ENCODE results near the gene AGPAT1.
"Not testable (repeated sequence)": the region's sequence is repeated elsewhere in the genome, so short reads cannot be mapped to it uniquely, and the experiment has no call there.

Gene AGPAT1, protein sequence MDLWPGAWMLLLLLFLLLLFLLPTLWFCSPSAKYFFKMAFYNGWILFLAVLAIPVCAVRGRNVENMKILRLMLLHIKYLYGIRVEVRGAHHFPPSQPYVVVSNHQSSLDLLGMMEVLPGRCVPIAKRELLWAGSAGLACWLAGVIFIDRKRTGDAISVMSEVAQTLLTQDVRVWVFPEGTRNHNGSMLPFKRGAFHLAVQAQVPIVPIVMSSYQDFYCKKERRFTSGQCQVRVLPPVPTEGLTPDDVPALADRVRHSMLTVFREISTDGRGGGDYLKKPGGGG

DNA sequence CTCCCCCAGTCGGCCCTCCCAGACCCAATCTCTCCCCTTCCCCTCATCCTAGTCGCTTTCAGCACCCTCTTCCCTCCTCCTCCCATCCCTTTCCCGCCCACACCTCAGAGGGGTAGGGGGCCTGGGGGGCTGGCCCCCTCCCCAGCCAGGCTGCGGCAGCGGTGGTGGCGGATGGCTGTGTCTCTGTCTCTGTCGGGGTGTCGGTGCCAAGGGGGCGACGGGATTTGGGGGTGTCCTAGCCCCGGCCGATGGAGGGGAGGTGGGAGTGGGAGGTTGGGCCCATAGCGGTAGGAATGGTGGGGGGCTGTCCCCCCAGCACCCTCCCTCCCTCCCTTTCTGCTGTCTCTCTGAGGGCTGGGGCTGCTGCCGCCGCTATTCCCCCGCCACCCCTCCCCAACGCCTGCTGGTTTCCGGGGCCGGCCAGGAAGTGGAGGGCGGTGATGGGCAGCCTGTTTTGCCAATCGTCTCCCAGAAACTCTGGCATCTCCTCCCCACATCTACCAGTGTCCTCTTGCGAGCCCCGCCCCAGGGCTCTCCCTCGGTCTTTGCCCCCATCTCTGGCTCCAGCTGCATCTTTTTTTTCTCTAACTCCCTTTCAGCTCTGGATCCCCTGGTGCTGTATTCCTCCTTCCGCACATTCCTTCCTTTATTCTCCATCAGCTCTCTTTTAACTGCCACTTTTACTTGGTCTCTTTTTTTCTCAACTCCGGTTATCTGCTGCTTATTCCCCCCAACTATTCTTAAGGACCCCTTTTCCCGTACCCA lies at the start of gene AGPAT1:
AGPAT1 (minus strand) TSS at position 374 of the 765 bp plus-strand sequence. CDS start 4,588 bp downstream, outside the sequence.
- in situ Hi-C loops (cut with MboI; ENCODE audit: low sequenced_read_pairs) = no loop called here

- in situ Hi-C loops (cut with MboI; ENCODE audit: low sequenced_read_pairs) = no loop called here
Measured at GRCh38 chr6:32224696-32225095, 48.8 kb upstream of the AGPAT1 start.

DNA sequence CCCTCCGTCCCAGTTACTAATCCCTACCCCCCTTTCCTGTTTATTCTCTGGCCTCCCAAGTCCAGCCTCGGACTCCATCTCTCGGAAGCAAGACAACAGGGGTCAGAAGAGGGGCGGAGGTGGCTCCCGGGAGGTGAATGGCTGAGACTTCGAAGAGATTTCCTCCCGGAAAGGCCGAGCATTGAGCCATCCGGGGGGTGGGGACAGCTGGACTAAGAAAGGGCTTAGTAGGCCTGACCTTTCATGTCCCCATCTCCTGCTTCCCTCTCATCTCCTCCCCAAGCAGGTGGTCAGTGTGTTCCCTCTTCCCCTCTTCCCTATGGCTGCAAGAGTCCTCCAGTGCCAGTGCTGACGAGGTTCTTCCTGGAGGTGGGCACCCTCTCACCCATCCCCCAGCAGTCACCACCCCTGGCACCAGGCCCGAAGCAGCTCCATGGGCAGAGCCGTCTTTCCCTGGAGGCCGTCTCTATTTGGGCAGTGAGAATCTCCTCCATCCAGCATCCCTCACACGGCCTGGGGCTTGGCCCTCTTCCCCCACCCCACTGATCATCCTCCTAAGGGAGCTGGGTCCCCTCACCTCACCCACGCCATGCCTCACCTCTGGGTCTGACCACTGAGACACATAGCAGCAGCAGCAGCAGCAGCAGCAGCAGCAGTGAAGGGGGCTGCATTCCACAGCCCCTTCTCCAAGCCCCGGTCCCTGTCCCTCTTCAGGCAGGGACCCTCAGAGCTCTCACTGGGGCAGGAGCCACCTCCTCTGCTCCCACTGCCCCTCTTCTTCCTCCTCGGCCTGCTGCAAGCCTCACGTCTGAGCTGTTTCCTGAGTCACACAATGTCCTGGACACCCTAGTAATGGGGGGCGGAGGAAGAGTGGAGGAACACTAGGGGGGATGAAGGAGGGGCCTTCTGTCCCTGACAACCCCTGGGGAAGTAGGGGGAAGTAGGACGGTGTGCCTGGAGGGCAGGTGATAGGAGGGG lies 47.7 kb upstream of the AGPAT1 start, which contains the start of gene NOTCH4:
NOTCH4 (minus strand) TSS at position 810 of the 978 bp plus-strand sequence; CDS start at position 671, 139 bp downstream.
- in situ Hi-C loops (cut with MboI; ENCODE audit: low sequenced_read_pairs) = no loop called here

- in situ Hi-C loops (cut with MboI; ENCODE audit: low sequenced_read_pairs) = no loop called here
Measured at GRCh38 chr6:32222333-32223230, 46.7 kb upstream of the AGPAT1 start.

GRCh38 chr6:32220021-32220420 lies 44.1 kb upstream of the AGPAT1 start:
- in situ Hi-C loops (cut with MboI; ENCODE audit: low sequenced_read_pairs) = no loop called here

DNA sequence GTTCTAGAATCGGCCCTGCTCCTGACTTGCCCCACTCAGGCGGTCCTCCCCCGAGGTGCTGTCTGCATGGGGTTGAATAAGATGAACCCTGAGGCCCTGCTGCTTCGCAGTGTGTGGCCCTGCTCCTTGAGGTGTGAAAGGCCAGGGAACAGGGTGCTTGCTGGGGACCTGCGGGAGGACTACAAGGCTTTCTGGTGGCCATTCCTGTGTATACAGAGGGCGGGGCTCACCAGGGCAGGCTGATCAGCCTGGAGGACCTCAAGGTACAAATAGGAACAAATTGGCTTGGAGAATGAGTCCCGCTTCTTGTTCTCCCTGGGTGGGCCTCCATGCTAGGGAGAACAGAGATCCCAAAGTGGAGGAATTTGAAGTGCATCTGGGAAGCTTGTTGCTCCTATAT lies 42.3 kb upstream of the AGPAT1 start:
- in situ Hi-C loops (cut with MboI; ENCODE audit: low sequenced_read_pairs) = no loop called here

DNA sequence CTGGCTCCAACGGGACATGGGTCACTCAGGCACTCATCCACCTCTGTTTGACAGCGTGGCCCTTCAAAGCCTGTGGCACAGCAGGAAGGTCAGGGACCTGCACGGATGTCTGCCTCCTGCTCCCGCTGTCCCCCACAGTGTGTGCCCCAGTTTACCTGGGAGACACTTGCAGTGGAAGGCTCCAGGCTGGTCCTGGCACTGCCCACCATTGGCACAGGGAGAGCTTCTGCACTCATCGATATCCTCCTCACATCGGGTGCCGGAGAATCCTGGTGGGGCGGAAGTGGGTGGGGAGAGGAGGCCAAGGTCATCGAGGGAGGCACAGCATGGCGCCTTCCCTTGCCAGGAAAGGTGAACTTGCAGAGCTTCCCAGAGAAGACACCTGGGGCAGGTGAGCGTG lies 41.1 kb upstream of the AGPAT1 start:
- in situ Hi-C loops (cut with MboI; ENCODE audit: low sequenced_read_pairs) = no loop called here

- in situ Hi-C loops (cut with MboI; ENCODE audit: low sequenced_read_pairs) = no loop called here
Measured at GRCh38 chr6:32216285-32216684, 40.4 kb upstream of the AGPAT1 start.

- in situ Hi-C loops (cut with MboI; ENCODE audit: low sequenced_read_pairs) = no loop called here
Measured at GRCh38 chr6:32215617-32216016, 39.7 kb upstream of the AGPAT1 start.

GRCh38 chr6:32214126-32214525 lies 38.2 kb upstream of the AGPAT1 start:
- in situ Hi-C loops (cut with MboI; ENCODE audit: low sequenced_read_pairs) = no loop called here

- in situ Hi-C loops (cut with MboI; ENCODE audit: low sequenced_read_pairs) = no loop called here
Measured at GRCh38 chr6:32213649-32214048, 37.8 kb upstream of the AGPAT1 start.

DNA sequence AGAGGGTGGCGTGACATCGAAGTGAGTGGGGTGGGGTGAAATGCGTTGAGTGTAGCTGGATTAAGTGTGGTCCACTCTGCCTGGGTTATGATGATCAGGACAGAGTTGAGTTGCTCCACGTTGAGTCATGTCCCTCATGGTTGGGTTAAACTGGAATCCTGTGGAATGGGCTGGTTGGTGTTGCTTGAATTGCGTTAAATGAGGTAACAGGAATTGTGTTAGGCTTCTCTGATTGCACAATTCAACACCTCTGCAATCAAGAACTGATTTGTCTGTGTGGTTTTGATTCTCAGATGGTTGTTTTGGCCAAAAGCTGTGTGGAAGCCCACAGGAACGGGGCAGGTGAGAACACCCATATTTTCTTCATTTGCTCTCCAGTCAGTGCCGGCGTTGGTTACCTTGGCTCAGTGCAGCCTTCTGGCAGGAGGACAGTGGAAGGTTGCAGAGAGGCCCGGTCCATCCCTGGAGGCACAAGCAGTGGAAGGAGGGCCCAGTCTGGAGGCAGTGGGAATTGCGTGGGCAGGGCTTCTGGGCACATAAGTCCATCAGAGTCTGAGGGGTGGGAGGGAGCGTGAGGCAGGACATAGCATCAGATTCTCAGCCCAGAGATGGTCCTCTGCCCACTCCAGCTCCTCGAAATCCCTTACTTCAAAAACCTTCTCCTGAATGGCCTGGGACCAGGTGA lies 36.3 kb upstream of the AGPAT1 start:
- in situ Hi-C loops (cut with MboI; ENCODE audit: low sequenced_read_pairs) = no loop called here

- in situ Hi-C loops (cut with MboI; ENCODE audit: low sequenced_read_pairs) = not testable (repeated sequence)
Measured at GRCh38 chr6:32211432-32211831, 35.5 kb upstream of the AGPAT1 start.

DNA sequence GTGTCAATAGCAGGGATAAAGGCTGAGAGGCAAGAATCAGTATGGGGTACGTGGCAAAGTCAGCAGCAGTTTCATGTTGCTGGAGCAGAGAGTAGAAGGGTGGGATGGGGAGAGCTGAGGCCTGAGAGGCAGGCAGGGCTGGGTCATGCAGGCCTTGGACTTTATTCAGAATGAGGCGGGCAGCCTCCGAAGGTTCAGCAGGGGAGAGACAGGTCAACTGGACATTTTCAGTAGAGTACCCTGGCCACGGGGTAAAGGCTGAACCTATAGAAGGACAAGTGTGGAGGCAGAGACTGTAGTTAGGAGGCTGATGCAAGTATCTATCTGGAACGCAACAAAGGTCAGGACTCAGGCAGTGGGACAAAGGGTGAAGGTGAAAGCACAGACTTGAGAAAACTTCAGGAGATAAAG lies 34.3 kb upstream of the AGPAT1 start:
- in situ Hi-C loops (cut with MboI; ENCODE audit: low sequenced_read_pairs) = no loop called here

DNA sequence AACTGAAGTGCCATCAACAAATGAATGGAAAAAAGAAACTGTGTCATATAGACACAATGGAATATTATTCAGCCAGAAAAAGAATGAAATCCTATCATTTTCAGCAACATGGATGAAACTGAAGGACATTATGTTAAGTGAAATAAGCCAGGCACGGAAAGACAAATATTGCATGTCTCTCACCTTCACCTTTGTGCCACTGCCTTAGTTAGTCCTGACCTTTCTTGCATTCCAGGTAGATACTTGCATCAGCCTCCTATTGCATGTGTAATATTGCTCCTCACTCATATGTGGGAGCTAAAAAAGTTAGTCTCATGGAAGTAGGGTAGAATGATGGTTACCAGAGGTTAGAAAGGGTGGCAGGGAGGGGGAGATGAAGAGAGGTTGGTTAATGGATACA lies 33.1 kb upstream of the AGPAT1 start:
- in situ Hi-C loops (cut with MboI; ENCODE audit: low sequenced_read_pairs) = no loop called here

DNA sequence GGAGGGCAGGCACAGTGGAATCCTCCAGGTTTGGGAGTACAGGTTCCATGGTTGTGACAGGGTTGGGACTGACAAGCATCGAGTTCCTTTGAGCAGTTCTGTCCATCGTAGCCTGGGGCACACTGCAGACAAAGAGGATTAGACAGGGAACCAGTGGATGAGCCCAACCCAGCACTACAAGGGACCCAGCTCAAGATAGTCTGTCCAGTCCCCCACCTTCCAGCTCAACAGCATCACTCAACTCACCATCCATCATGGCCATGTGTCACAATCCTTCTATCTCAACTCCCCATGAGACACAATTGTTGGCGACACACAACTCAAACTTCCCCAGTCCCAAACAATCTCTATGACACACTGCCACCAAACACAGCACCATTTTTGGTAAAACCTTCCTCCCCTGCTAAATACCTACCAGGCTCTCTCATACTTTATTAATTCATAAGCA lies 28.4 kb upstream of the AGPAT1 start:
- in situ Hi-C loops (cut with MboI; ENCODE audit: low sequenced_read_pairs) = no loop called here

- in situ Hi-C loops (cut with MboI; ENCODE audit: low sequenced_read_pairs) = no loop called here
Measured at GRCh38 chr6:32203426-32204267, 27.8 kb upstream of the AGPAT1 start.

DNA sequence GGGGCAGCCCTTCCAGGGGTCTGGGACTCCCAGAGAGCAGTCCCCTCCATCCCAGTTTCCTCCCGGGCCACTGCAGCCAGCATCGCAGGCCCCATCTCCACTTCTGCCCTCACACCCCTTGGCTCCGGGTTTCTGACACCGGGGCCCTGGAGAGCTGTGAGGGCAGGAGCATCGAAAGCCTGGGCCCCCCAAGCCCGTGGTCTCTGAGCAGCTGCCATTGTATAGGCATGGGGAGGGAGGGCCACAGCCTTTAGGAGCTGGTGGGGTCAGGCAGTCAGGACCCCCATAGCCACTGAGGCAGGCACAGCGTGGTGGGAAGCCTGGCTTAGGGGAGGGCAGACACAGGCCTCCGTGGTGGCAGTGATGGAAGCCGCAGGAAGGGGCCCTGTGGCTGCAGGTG lies 26.3 kb upstream of the AGPAT1 start:
- in situ Hi-C loops (cut with MboI; ENCODE audit: low sequenced_read_pairs) = no loop called here
